Smooth muscle cell of bladder (primary cell): ENCODE measurements around the gene LMAN2. TPM values are rescaled to one million over a fixed set of nuclear protein-coding genes. Genes with fewer than 3 reads are reported as not detected.

ENCODE experiments used
- total RNA-seq: library from RNA; depleted of rRNA; stranded (reverse); fragments of >200 nt; gene quantifications from 2 replicates; pipeline ENCODE4 v1.2.3, GENCODE V29; 2014

Gene LMAN2
- total RNA-seq = 488 and 547 TPM in 2 replicates

GRCh38 chr5:177351392-177352329 lies at the start of gene LMAN2:
LMAN2 (minus strand) TSS chr5:177351668; CDS start chr5:177351647, 21 bp downstream.

DNA sequence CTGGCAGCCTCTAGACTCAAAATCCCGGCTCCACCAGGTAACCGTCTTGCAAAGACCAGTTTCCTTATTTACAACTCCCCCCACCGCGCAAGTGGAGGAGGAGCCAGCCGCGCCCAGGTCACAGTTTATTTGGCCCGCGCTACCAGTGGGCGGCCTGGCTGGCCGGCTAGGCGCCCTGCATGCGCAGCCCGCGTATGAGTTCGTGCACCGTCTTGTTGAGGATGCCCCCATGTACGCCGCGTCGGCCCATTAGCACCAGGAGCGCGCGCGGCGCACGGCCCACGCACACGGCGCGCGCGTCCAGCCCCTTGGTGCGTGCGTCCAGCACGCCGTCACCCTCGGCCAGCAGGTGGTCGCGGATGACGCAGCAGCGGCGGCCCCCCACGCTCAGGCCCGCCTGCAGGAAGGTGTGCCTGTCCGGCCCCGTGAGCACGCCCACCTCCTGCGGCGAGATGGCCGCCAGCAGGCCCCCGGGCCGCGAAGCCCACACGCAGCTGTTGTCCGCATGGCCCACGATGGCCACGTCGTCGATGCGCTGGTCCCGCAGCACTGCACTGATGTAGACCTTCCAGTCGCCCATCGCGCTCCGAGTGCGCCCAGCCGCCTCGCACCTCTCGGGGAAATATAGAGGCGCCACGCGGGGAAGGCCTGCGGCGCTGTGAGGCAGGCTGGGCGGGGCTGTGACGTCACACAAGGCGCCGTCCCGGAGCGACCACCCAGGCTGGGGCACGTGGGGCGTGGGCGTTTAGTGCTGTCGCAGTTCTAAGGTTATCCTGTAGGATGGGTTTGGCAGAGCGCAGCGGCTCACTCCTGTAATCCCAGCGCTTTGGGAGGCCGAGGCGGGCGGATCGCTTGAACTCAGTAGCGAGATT lies 48.8 kb upstream of the LMAN2 start, which contains the start of gene PFN3:
TSS of gene PFN3 (minus strand) at position 665 of the 872 bp plus-strand sequence. CDS start at position 580, 85 bp downstream.

DNA sequence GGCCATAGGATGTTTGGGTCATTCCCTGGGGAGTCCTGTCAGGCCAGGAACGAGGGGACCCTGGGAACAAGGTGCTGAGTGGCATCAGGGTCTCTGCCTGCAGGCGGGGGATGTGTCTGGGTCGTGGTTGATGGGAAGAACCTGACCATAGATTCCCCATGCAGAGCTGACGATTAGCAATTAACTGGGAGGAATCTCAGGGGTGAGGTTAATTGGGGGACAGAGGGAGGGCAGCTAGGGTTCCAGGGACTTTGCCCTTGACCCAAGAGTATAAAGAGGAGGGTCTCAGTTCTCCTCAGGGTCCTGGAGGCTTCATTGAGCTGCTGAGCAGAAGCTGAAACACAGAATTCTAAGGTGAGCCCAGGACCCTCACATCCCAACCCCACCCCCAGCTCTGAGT lies 32.7 kb upstream of the LMAN2 start, which contains the start of gene SLC34A1:
TSS of gene SLC34A1 (plus strand) at position 301 of the 400 bp plus-strand sequence. CDS start 1,308 bp downstream, outside the sequence.

GRCh38 chr5:177357459-177358351 lies 6.2 kb upstream of the LMAN2 start, which contains the start of gene RGS14:
RGS14 (plus strand) TSS chr5:177357924; CDS start chr5:177358025, 101 bp downstream.

DNA sequence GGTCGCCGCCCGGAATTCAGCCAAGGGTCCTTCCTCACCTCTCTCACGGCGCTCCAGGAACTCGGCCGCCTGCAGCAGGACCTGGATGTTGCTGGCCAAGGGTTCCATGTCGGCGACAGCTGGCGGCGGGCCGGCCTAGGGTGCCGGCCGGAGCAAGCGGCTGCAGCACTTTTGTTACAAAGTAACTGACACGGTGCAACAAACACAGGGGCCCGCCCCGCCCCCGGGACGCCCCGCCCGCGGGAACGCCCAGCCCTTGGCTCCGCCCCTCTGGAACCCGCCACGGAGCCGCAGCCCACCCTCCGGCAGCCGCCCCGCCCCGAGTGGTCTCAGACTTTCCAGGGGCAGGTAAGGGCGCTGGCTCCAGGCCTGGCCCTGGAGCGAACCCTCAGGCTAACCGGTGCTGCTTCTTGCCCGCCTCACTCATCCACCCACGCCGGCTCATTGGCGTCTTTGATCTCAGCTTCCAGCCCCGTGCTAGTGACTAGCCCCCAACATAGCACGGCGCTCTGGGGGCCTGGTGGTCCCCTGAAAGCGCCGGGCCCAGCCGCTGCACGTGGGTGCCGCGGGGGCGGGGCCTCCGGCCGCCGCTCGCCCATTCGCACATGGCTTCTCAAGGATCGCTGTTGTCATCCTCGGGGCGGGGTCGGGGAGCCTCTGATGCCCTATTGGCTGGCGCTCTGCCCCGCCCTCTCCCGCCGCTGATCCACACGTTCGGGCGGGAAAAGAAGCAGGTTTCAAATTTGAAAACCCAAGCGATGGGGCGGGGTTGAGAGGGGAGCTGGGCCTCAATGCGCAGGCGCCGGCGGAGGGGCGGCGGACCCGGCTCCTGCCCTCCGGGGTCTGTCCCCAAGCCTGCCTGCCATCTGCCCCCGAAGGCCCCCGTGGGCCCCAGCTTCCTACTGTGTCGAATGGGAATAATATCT lies 39.5 kb downstream of the LMAN2 start, which contains the start of gene MXD3:
TSS of gene MXD3 (minus strand) at position 176 of the 926 bp plus-strand sequence. CDS start at position 108, 68 bp downstream.

GRCh38 chr5:177303121-177303924 lies 48.1 kb downstream of the LMAN2 start, which contains the start of the genes PRELID1 and RAB24:
PRELID1 (plus strand) TSS chr5:177303799; CDS start chr5:177303986, 187 bp downstream.
RAB24 (minus strand) TSS chr5:177303719; CDS start chr5:177303288, 431 bp downstream.

Other genes with a start within 250 kb of the LMAN2 start
- 31.0 and 37.5 TPM in 2 replicates for gene NSD1, start 217.9 kb downstream of the LMAN2 start, total RNA-seq
- gene RAB24, start 47.9 kb downstream of the LMAN2 start, total RNA-seq = 25.7 and 28.5 TPM in 2 replicates
- gene PRELID1, start 47.9 kb downstream of the LMAN2 start, total RNA-seq = 86.3 and 92.4 TPM in 2 replicates
- gene MXD3, start 39.8 kb downstream of the LMAN2 start, total RNA-seq = 0.65 and 1.3 TPM in 2 replicates
- gene RGS14, start 6.3 kb upstream of the LMAN2 start, total RNA-seq = 4.0 and 5.0 TPM in 2 replicates
- not detected in 2 replicates for gene SLC34A1, start 32.8 kb upstream of the LMAN2 start, total RNA-seq
- gene PFN3, start 49.0 kb upstream of the LMAN2 start, total RNA-seq = not detected in 2 replicates
- 0.18 and 0.28 TPM in 2 replicates for gene F12, start 57.9 kb upstream of the LMAN2 start, total RNA-seq
- 17.5 and 23.2 TPM in 2 replicates for gene GRK6, start 75.0 kb upstream of the LMAN2 start, total RNA-seq
- gene PRR7, start 95.1 kb upstream of the LMAN2 start, total RNA-seq = 2.7 and 3.0 TPM in 2 replicates
- gene DBN1, start 122.0 kb upstream of the LMAN2 start, total RNA-seq = 130 and 139 TPM in 2 replicates
- 72.1 and 84.4 TPM in 2 replicates for gene PDLIM7, start 145.9 kb upstream of the LMAN2 start, total RNA-seq
- gene DOK3, start 158.2 kb upstream of the LMAN2 start, total RNA-seq = 1.7 and 2.3 TPM in 2 replicates
- 88.7 and 149 TPM in 2 replicates for gene DDX41, start 165.3 kb upstream of the LMAN2 start, total RNA-seq
- gene FAM193B, start 202.9 kb upstream of the LMAN2 start, total RNA-seq = 12.2 and 14.1 TPM in 2 replicates
- gene TMED9, start 240.5 kb upstream of the LMAN2 start, total RNA-seq = 192 and 233 TPM in 2 replicates
- 36.3 and 43.5 TPM in 2 replicates for gene B4GALT7, start 248.5 kb upstream of the LMAN2 start, total RNA-seq